SK-N-SH (cell line): ENCODE results near the gene CLRN2. TPM values are rescaled to one million over a fixed set of nuclear protein-coding genes. Genes with fewer than 3 reads are reported as not detected.

Experiments used
- CTCF ChIA-PET: fragments of 300-600, 350-600 bp; formaldehyde crosslinking; extraction: SDS; loops from one replicate; lab custom pipeline; 2021; lab: Yijun Ruan, JAX
- POLR2A ChIA-PET: fragments of 350-600 bp; sonication (Branson Sonifier 250); formaldehyde crosslinking; extraction: SDS; loops from one replicate; lab custom pipeline; 2020; ENCODE audit warnings: antibody characterized with exemption, inconsistent platforms; lab: Yijun Ruan, JAX
- DNase-seq: peaks from one replicate; pipeline ENCODE4 v3.0.0; 2012
- H2AFZ ChIP-seq: fragments of 200-600 bp; sonication (generic); 2 replicates; pipeline ENCODE4 v1.8.1; 2016; ENCODE audit warnings: antibody characterized with exemption, mild to moderate bottlenecking, low read depth
- H3F3A ChIP-seq: fragments of 200-600 bp; sonication (generic); replicated peaks from 2 replicates; pipeline ENCODE3; 2016; ENCODE audit warnings: antibody characterized with exemption, mild to moderate bottlenecking; ENCODE audit not compliant: insufficient read depth
- H3K27ac ChIP-seq, 2 experiments: fragments of 200-500 bp in 1 of 2; fragments of 200-600 bp in 1 of 2; sonication (Bioruptor generic) in 1 of 2; sonication (generic), shearing (Covaris generic) in 1 of 2; 2 replicates each; pipeline versions ENCODE4 v1.5.1 to v1.6.1; 2014 to 2016; ENCODE audit warnings: low read depth in 2 of 2, inconsistent platforms in 1 of 2, low read length in 1 of 2, mild to moderate bottlenecking in 1 of 2, mixed read lengths in 1 of 2
- H3K27me3 ChIP-seq: fragments of 200-600 bp; sonication (generic), shearing (Covaris generic); 2 replicates; pipeline ENCODE4 v1.6.1; 2016; ENCODE audit warnings: mixed run types; ENCODE audit not compliant: insufficient read depth
- H3K36me3 ChIP-seq, 2 experiments: fragments of 200-500 bp in 1 of 2; fragments of 200-600 bp in 1 of 2; sonication (Bioruptor generic) in 1 of 2; sonication (generic) in 1 of 2; replicated peaks in 1 of 2; 2 replicates each; pipeline versions ENCODE3 to v1.5.1; 2014 to 2016; ENCODE audit warnings: low read length in 1 of 2, mild to moderate bottlenecking in 1 of 2; ENCODE audit not compliant: insufficient read depth in 2 of 2, control insufficient read depth in 1 of 2
- H3K4me1 ChIP-seq, 2 experiments: fragments of 200-500 bp in 1 of 2; fragments of 200-600 bp in 1 of 2; sonication (Bioruptor generic) in 1 of 2; sonication (generic), shearing (Covaris generic) in 1 of 2; 2 replicates each; pipeline versions ENCODE4 v1.5.1 to v1.6.1; 2014 to 2016; ENCODE audit warnings: low read depth in 1 of 2, low read length in 1 of 2, mixed run types in 1 of 2; ENCODE audit not compliant: insufficient read depth in 2 of 2, control insufficient read depth in 1 of 2
- H3K4me2 ChIP-seq: fragments of 200-600 bp; sonication (generic), shearing (Covaris generic); 2 replicates; pipeline ENCODE4 v1.6.1; 2017; ENCODE audit warnings: mixed run types
- H3K4me3 ChIP-seq, 2 experiments: fragments of 200-500 bp in 1 of 2; fragments of 200-600 bp in 1 of 2; sonication (Bioruptor generic) in 1 of 2; sonication (generic), shearing (Covaris generic) in 1 of 2; 2 replicates each; pipeline versions ENCODE4 v1.5.1 to v1.8.1; 2014 to 2016; ENCODE audit warnings: low read depth in 2 of 2, inconsistent platforms in 1 of 2, low read length in 1 of 2, mild to moderate bottlenecking in 1 of 2, mixed read lengths in 1 of 2, moderate library complexity in 1 of 2
- H3K79me2 ChIP-seq: fragments of 200-600 bp; sonication (generic); 2 replicates; pipeline ENCODE4 v1.8.1; 2017; ENCODE audit warnings: mild to moderate bottlenecking; ENCODE audit not compliant: insufficient read depth
- H3K9ac ChIP-seq: fragments of 200-600 bp; sonication (generic); 2 replicates; pipeline ENCODE4 v1.6.1; 2017; ENCODE audit warnings: mixed run types
- H3K9me2 ChIP-seq: fragments of 200-600 bp; sonication (generic); 2 replicates; pipeline ENCODE4 v1.6.1; 2017; ENCODE audit warnings: mixed run types
- H3K9me3 ChIP-seq: fragments of 200-600 bp; sonication (generic); 2 replicates; pipeline ENCODE4 v1.6.1; 2017; ENCODE audit warnings: mixed run types, mild to moderate bottlenecking, moderate library complexity
- H4K20me1 ChIP-seq: fragments of 200-600 bp; sonication (generic); 2 replicates; pipeline ENCODE4 v1.6.1; 2017; ENCODE audit warnings: mild to moderate bottlenecking, mixed run types; ENCODE audit not compliant: insufficient read depth
- EP300 ChIP-seq, 2 experiments: IDR thresholded peaks; 2 replicates each; pipeline versions ENCODE4 v1.4.0 to v1.6.1; 2012; ENCODE audit warnings: borderline replicate concordance in 1 of 2, low read depth in 1 of 2, low read length in 1 of 2
- FOXJ3 ChIP-seq: sonication (generic); formaldehyde crosslinking; IDR thresholded peaks from 2 replicates; pipeline ENCODE4 v1.5.1; 2020; ENCODE audit warnings: mild to moderate bottlenecking, missing genetic modification reagents
- FOXM1 ChIP-seq: IDR thresholded peaks from 2 replicates; pipeline ENCODE4 v1.4.0; 2012; ENCODE audit warnings: low read depth, mild to moderate bottlenecking
- JUND ChIP-seq: IDR thresholded peaks from 2 replicates; pipeline ENCODE4 v1.4.0; 2012
- NFIC ChIP-seq: IDR thresholded peaks from 2 replicates; pipeline ENCODE4 v1.4.0; 2012; ENCODE audit warnings: borderline replicate concordance
- NRF1 ChIP-seq: IDR thresholded peaks from 2 replicates; pipeline ENCODE4 v1.6.1; 2012; ENCODE audit warnings: low read depth, mild to moderate bottlenecking, low read length
- POLR2AphosphoS5 ChIP-seq: IDR thresholded peaks from 2 replicates; pipeline ENCODE4 v1.6.1; 2012; ENCODE audit warnings: low read depth, low read length
- RCOR1 ChIP-seq: fragments of 150-350 bp; IDR thresholded peaks from 2 replicates; pipeline ENCODE4 v1.6.1; 2017; ENCODE audit warnings: antibody characterized with exemption, low read length
- RXRA ChIP-seq: IDR thresholded peaks from 2 replicates; pipeline ENCODE4 v1.4.0; 2012; ENCODE audit warnings: low read depth, mild to moderate bottlenecking, borderline replicate concordance
- SMC3 ChIP-seq: IDR thresholded peaks from 2 replicates; pipeline ENCODE4 v1.6.1; 2012; ENCODE audit warnings: low read depth, low read length, improper control_type of control experiment
- TCF12 ChIP-seq: IDR thresholded peaks from 2 replicates; pipeline ENCODE4 v1.4.0; 2012
- TEAD4 ChIP-seq: IDR thresholded peaks from 2 replicates; pipeline ENCODE4 v1.4.0; 2012; ENCODE audit warnings: mild to moderate bottlenecking, borderline replicate concordance; ENCODE audit not compliant: insufficient read depth
- YY1 ChIP-seq: IDR thresholded peaks from 2 replicates; pipeline ENCODE4 v1.4.0; 2012; ENCODE audit warnings: low read depth, mild to moderate bottlenecking
- WGBS: methylation state at CpG from one replicate; pipeline ENCODE4 v1.1.6; 2017; ENCODE audit warnings: low lambda C conversion rate; 5-methylcytosine and 5-hydroxymethylcytosine counted together
- polyA plus RNA-seq, 3 experiments: library from polyadenylated mRNA; depleted of rRNA; stranded (reverse); fragments of >200 nt; gene quantifications; 2 replicates each; pipeline ENCODE4 v1.2.3, GENCODE V29; 2012
- TF ChIP-seq, protein P1 (sequence below): IDR thresholded peaks from 2 replicates; pipeline ENCODE4 v1.4.0; 2012; ENCODE audit warnings: low read depth, borderline replicate concordance
- TF ChIP-seq, protein P2 (sequence below): IDR thresholded peaks from 2 replicates; pipeline ENCODE4 v1.4.0; 2012; ENCODE audit warnings: low read depth, borderline replicate concordance
- TF ChIP-seq, protein P3 (sequence below): IDR thresholded peaks from 2 replicates; pipeline ENCODE4; 2012
- TF ChIP-seq, protein P4 (sequence below): fragments of 150-350 bp; IDR thresholded peaks from 2 replicates; pipeline ENCODE4 v1.6.1; 2017; ENCODE audit warnings: antibody characterized with exemption, low read length, low read depth, borderline replicate concordance

Gene CLRN2
- polyA plus RNA-seq, 1 of the 3 experiments (the other 2 are of a cell fraction): not detected

DNA sequence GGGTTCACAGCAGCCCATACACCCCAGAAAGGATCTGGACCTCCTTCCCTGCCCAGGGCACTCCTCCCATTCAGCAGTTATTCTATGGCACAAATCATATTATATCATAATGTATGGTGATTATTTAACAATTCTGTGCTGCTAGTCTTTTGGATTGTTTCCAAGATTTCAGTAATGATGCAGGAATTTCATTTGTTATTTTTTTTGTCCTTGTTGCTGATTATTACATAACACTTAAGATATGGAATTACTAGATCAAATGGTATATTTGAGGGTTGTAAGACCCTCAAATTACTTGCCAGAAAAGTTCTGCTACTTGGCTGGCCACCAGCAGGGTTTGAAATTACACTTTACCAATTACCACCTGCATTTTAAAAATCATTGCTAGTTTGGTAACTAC, 39.5 kb upstream of the CLRN2 start:
- Histone ChIP-seq H4K20me1 (no peaks in the 10 kb centered on the region), H3K27me3 (no peaks in the 10 kb centered on the region), H3K9me3 (no peaks in the 10 kb centered on the region), H3K4me3 (no peak overlapping the region), H3K4me1 (peaks cover 0 to 18% of the 10 kb centered on the region in 2 experiments; a peak in 2 of 4 replicates), H3K9ac (no peak overlapping the region), H3K9me2 (no peaks in the 10 kb centered on the region), H3F3A (peaks cover 3% of the 10 kb centered on the region), H3K27ac (no peak overlapping the region), H2AFZ (no peak overlapping the region), H3K79me2 (no peaks in the 10 kb centered on the region), H3K4me2 (no peak overlapping the region), H3K36me3 (no peaks in the 10 kb centered on the region)
- POLR2A ChIA-PET: no interaction called here
- 0 out of 2 replicates have a peak, but pooled peaks have one; percentile 4 for TF ChIP-seq RCOR1
- no peak for TF ChIP-seq POLR2AphosphoS5
- TF ChIP-seq FOXM1: no peak
- TF ChIP-seq EP300 (IDR thresholded peaks at IDR 0.05; ENCODE audit: borderline replicate concordance in 1 of 2, low read depth in 1 of 2, low read length in 1 of 2): no peak
- peak; percentile 40; the same call in 1 of the 2 replicates for TF ChIP-seq NFIC
- DNase-seq: peak; percentile 49
- CTCF ChIA-PET: interaction anchor here (1.0 to 1.4 kb wide), 3 partner anchors 10 to 128 kb away, joined by 3 to 5 read pairs (median 3); partner anchors contain the start of gene QDPR

DNA sequence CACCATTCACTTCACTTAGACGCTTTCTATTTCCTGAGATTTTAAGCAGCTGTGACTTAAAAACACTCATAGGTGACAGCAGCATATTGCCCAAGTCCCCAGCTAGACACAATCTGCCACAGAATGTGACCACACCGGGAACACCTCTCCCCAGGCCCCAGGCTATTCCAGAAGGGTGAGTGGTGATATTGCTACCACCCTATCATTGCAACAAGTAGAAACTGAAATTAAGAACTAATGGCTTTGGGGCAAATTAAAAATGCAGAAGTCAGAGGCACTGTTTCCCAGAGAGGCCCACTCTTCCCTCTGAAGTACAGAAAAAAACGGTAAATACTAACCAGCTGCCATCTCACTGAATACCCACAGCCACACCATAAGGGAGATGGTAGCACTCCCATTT, 38.1 kb upstream of the CLRN2 start:
- peaks cover 3% of the 10 kb centered on the region for H3F3A ChIP-seq
- H3K9me3 ChIP-seq: no peaks in the 10 kb centered on the region
- no peaks in the 10 kb centered on the region for H3K36me3 ChIP-seq
- no peaks in the 10 kb centered on the region for H3K9me2 ChIP-seq
- H3K4me3 ChIP-seq: no peak overlapping the region
- ChIA-PET CTCF (interaction anchor here (0.6 to 1.2 kb wide), 3 partner anchors 10 to 1091 kb away, joined by 3 read pairs; no protein-coding TSS in a partner anchor), POLR2A (no interaction called here)
- H2AFZ ChIP-seq: no peak overlapping the region
- H4K20me1 ChIP-seq: no peaks in the 10 kb centered on the region
- 81% methylated on average over 3 of the region's 3 CpGs for WGBS
- TF ChIP-seq RXRA: no peak
- TF ChIP-seq EP300 (IDR thresholded peaks at IDR 0.05; ENCODE audit: borderline replicate concordance in 1 of 2, low read depth in 1 of 2, low read length in 1 of 2): no peak
- no peak for TF ChIP-seq FOXJ3 (CRISPR knock-in tag)
- no peak for TF ChIP-seq JUND
- TF ChIP-seq, protein P1, sequence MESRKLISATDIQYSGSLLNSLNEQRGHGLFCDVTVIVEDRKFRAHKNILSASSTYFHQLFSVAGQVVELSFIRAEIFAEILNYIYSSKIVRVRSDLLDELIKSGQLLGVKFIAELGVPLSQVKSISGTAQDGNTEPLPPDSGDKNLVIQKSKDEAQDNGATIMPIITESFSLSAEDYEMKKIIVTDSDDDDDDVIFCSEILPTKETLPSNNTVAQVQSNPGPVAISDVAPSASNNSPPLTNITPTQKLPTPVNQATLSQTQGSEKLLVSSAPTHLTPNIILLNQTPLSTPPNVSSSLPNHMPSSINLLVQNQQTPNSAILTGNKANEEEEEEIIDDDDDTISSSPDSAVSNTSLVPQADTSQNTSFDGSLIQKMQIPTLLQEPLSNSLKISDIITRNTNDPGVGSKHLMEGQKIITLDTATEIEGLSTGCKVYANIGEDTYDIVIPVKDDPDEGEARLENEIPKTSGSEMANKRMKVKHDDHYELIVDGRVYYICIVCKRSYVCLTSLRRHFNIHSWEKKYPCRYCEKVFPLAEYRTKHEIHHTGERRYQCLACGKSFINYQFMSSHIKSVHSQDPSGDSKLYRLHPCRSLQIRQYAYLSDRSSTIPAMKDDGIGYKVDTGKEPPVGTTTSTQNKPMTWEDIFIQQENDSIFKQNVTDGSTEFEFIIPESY: no peak
- no peak for TF ChIP-seq NFIC
- TF ChIP-seq TCF12: no peak
- TF ChIP-seq NRF1: no peak
- no peak for TF ChIP-seq TEAD4
- TF ChIP-seq, protein P2, sequence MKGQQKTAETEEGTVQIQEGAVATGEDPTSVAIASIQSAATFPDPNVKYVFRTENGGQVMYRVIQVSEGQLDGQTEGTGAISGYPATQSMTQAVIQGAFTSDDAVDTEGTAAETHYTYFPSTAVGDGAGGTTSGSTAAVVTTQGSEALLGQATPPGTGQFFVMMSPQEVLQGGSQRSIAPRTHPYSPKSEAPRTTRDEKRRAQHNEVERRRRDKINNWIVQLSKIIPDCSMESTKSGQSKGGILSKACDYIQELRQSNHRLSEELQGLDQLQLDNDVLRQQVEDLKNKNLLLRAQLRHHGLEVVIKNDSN: no peak
- no peak for TF ChIP-seq YY1
- TF ChIP-seq, protein P3, sequence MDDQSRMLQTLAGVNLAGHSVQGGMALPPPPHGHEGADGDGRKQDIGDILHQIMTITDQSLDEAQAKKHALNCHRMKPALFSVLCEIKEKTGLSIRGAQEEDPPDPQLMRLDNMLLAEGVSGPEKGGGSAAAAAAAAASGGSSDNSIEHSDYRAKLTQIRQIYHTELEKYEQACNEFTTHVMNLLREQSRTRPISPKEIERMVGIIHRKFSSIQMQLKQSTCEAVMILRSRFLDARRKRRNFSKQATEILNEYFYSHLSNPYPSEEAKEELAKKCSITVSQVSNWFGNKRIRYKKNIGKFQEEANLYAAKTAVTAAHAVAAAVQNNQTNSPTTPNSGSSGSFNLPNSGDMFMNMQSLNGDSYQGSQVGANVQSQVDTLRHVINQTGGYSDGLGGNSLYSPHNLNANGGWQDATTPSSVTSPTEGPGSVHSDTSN: no peak
- TF ChIP-seq SMC3: no peak
- TF ChIP-seq, protein P4, sequence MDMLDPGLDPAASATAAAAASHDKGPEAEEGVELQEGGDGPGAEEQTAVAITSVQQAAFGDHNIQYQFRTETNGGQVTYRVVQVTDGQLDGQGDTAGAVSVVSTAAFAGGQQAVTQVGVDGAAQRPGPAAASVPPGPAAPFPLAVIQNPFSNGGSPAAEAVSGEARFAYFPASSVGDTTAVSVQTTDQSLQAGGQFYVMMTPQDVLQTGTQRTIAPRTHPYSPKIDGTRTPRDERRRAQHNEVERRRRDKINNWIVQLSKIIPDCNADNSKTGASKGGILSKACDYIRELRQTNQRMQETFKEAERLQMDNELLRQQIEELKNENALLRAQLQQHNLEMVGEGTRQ: no peak
- DNase-seq: no peak
- H3K27ac ChIP-seq: no peak overlapping the region
- peaks cover 0 to 18% of the 10 kb centered on the region in 2 experiments; a peak in 2 of 4 replicates for H3K4me1 ChIP-seq
- no peaks in the 10 kb centered on the region for H3K79me2 ChIP-seq
- H3K27me3 ChIP-seq: no peaks in the 10 kb centered on the region
- H3K4me2 ChIP-seq: no peak overlapping the region
- H3K9ac ChIP-seq: no peak overlapping the region
